NAMALWA (cell line): Measurements from ENCODE around the gene PGM2L1.
"Not testable (repeated sequence)": the region's sequence is repeated elsewhere in the genome, so short reads cannot be mapped to it uniquely, and the experiment has no call there.

ENCODE experiments used
- DNase-seq: peaks from one replicate; pipeline ENCODE4 v3.0.0-alpha.2; 2015; ENCODE audit warnings: low spot score

Gene PGM2L1

GRCh38 chr11:74338963-74339362 is 59.3 kb downstream of the PGM2L1 start:
- DNase-seq = no peak

GRCh38 chr11:74333193-74333592 is 65.0 kb downstream of the PGM2L1 start:
- no peak for DNase-seq

- no peak for DNase-seq
These were observed 65.9 kb downstream of the PGM2L1 start for GRCh38 chr11:74332291-74332690.

- DNase-seq = not testable (repeated sequence)
These were observed 67.2 kb downstream of the PGM2L1 start for GRCh38 chr11:74331000-74331399.

DNA sequence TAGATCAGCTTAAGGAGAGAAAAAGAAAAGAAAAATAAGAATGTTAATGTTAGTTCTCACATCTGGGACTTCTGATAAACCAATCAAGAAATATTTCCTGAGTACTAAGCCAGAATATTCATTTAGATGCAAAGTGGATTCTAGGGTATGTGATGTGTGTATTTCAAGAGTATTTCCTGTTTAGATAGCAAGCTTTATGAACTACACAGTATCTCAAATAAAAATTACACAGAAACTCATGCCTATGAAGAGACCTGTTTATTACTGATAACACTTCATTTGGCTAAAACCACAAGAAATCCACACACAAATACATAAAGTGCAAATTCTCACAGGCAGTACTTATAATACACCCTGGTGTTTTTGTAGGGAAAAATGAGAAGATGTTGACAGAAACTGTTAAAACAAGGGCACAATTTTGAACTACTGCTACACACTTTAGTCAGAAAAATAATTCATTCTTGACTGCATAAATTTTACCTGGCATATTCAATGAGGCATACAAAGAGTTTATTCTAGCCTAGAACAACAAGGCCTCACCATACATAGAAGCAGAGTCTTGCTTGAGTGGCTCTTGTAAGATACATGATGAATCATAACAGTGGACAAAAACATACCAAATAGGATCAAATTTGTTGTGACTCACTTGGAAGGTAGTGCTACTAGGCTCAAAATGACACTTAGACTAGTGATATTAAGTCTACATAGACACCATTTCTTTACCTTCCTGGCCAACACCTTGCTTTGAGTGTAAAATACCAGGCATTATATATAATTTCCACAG is 68.0 kb downstream of the PGM2L1 start:
- DNase-seq = no peak

DNA sequence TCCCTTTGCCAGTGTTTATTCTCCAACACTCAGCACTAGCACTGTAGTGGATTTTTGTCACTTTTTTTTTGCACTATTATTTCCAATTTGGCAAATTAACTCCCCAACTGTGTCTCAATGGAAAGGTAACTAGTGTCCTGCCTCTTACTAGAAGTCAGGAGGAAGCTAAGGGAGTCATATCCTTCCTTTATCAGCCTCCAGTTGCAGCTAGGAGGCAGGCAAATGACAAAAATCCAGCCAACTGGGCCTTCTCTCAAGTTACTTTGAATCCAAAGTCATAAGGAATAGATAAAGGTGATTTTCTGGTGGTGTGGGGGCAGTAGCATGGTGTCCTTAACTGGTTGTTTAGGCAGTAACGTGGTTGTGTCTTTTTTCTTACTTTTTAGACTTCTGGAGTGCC is 71.2 kb downstream of the PGM2L1 start:
- no peak for DNase-seq

- DNase-seq = no peak
These were observed 71.6 kb downstream of the PGM2L1 start for GRCh38 chr11:74326665-74327064.

- DNase-seq = no peak
These were observed 72.3 kb downstream of the PGM2L1 start for GRCh38 chr11:74325649-74326645.

GRCh38 chr11:74322667-74323066 is 75.6 kb downstream of the PGM2L1 start:
- no peak for DNase-seq

- peak; percentile 15 for DNase-seq
These were observed 76.6 kb downstream of the PGM2L1 start for GRCh38 chr11:74321487-74322188.

DNA sequence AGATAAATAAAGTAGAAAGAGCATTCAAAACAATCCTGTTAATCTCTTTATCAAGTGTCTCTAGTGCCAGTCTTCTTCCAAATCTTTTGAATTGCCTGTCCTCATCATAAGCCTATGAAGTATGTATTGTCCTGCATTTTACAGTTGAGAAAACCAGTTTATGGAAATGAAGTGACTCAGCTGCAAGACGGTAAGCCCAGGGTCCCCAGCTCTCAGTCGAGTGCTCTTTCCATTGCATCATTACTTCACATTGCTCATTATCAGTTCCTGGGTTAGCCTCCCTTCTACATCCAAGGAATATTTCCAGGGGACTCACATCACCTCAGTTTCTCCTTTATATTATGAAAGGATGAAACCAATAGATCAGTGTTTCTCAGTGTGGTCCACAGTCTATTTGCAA is 77.7 kb downstream of the PGM2L1 start:
- no peak for DNase-seq

DNA sequence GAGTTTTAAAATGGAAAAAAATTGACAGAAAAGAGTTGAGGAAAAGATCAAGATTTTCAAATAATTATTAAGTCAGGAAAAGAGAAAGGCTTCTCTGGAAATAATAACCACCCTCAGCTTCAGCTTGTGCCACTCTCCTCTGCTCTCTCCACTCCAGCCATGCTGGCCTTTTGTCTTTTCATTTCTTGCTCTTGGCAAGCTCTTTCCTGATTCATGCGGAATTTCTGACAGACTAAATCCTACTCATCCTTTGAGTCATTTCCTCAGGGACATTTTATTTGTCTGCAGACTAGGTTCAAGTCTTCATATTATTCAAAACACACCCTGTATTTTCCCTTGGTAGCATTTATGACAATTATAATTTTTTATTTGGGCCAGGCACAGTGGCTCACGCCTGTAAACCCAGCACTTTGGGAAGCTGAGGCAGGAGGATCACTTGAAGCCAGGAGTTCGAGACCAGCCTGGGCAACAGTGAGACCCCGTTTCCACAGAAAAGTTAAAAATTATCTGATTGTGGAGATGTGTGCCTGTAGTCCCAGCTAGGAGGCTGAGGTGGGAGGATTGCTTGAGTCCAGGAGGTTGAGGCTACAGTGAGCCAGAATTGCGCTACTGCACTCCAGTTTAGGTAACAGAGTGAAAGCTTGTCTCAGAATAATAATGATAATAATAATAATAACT is 79.0 kb downstream of the PGM2L1 start:
- DNase-seq = no peak

- no peak for DNase-seq
These were observed 79.8 kb downstream of the PGM2L1 start for GRCh38 chr11:74318241-74318932.

GRCh38 chr11:74316772-74317505 is 81.3 kb downstream of the PGM2L1 start:
- no peak for DNase-seq

DNA sequence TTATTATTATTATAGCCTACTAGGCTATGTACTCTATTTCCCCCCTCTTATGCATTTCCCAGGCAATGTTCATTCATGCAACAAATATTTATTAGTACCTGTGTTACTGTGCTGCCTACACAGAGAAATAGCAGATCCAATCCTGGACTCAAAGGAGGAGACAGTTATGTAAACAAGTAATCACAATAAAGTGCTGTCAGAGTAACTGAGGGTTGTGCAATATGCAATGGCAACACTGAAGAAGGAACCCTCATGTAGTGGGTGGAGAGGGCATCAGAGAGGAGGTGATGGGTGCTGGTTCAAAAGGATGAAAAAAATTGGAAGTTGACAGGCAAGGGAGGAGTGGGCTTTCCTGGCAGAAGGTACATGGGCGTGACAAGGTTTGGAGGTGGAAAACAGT is 85.9 kb downstream of the PGM2L1 start:
- DNase-seq = no peak

DNA sequence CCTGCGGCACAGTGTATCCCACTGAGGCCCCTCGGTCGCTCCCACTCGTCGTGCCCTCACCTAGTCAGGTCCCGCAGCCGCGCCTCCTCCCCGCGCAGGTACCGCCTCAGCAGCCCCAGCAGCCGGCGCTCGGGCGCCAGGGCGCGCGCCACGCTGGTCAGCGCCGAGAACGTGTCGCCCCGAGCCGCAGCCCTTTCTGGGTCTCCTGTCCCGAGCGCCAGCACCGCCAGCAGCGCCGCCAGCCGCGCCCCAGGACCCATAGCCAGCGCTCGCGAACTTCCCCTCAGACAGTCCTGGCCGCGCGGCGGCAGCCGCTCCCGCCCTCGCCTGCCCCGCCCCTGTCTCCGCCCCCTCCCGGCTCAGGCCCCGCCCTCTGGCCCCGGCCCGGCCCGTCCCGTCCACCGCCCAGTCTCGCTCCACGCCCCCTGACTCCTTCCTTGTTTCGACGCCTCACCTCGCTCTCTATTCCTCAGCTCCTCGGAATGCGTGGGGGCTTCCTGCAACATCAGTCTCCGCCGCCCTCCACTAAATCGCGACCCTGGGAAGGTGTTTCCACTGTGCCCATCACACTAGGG is 86.8 kb downstream of the PGM2L1 start, which contains the start of gene P4HA3:
P4HA3 (minus strand) TSS at position 289 of the 575 bp plus-strand sequence; CDS start at position 260, 29 bp downstream.
- DNase-seq = no peak

DNA sequence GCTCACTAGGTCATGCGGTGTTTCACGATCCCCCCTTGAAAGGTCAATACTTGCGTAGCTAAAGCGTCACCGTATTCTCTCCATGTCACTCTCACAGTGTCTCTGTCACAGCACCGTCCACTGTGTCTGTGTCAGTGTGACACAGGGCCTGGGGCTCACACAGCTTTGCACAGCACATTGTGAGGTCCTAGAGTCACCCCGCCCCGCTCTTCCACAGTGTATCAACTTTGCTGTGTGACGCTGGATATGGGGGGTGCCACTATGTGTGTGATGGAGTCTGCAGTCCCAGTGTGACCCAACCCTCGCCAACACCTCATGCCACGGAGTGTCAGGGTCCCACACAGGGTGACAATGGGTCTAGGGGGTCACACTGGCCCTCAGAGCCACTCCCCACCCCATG is 87.4 kb downstream of the PGM2L1 start:
- no peak for DNase-seq

DNA sequence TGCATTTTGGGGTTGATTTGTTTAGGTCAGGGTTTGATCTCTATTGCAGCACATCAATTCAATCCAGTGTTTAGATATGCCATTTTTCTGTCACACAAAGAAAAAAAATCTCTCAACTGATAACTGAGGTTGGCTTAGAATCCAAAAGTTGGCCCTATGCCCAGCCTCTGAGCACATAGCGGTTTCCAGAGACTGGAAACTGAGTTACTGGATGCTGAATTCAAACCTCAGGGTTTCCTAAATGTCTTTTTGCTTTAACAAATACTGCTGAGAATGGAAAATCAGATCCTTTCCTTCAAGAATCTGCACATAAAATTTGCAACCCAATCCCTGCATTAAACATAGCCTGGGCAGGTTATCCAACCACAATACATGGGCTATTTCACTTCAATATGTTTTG is 90.8 kb downstream of the PGM2L1 start:
- no peak for DNase-seq

GRCh38 chr11:74306435-74307175 is 91.6 kb downstream of the PGM2L1 start:
- no peak for DNase-seq
